WTC11 (cell line): ENCODE measurements around the gene CYB561D2. TPM values are rescaled to one million over a fixed set of nuclear protein-coding genes. Genes with fewer than 3 reads are reported as not detected.
A peak's percentile ranks its signal among the peaks of the same experiment; 100 is the strongest.

Experiments
- ATAC-seq: fragments of 200-7000 bp; cut with Tn5 transposase; 2 replicates; pipeline ENCODE4 v1.10.0; 2021; ENCODE audit warnings: mild to moderate bottlenecking, moderate library complexity
- CTCF ChIA-PET: fragments of 300-600 bp; sonication (Branson Sonifier 250); formaldehyde crosslinking; loops from one replicate; lab custom pipeline; 2021; ENCODE audit warnings: antibody characterized with exemption; lab: Charles Lee
- POLR2A ChIA-PET: fragments of 350-600 bp; sonication (Branson Sonifier 250); formaldehyde crosslinking; loops from one replicate; lab custom pipeline; 2021; ENCODE audit warnings: antibody characterized with exemption; lab: Charles Lee
- DNase-seq: peaks from one replicate; pipeline ENCODE4 v3.0.0; 2021; ENCODE audit warnings: low spot score
- H3K27ac Mint-ChIP-seq: 2 replicates; pipeline ENCODE4 v1.8.0; 2021; ENCODE audit warnings: mixed read lengths
- H3K27me3 Mint-ChIP-seq: 2 replicates; pipeline ENCODE4 v1.8.0; 2021; ENCODE audit warnings: low read depth, mild to moderate bottlenecking, moderate library complexity, mixed read lengths
- H3K36me3 Mint-ChIP-seq: 2 replicates; pipeline ENCODE4 v1.8.0; 2021; ENCODE audit warnings: mixed read lengths
- H3K4me1 Mint-ChIP-seq: 2 replicates; pipeline ENCODE4 v1.8.0; 2022; ENCODE audit warnings: mixed read lengths
- H3K4me3 Mint-ChIP-seq: 2 replicates; pipeline ENCODE4 v1.8.0; 2021; ENCODE audit warnings: mild to moderate bottlenecking, moderate library complexity, mixed read lengths
- H3K9me3 Mint-ChIP-seq: 2 replicates; pipeline ENCODE4 v1.8.0; 2021; ENCODE audit warnings: mixed read lengths
- ETV6 ChIP-seq: sonication (generic); formaldehyde crosslinking; IDR thresholded peaks from 2 replicates; pipeline ENCODE4 v1.8.1; 2022; ENCODE audit warnings: mild to moderate bottlenecking, missing genetic modification reagents
- FOXJ3 ChIP-seq: sonication (generic); formaldehyde crosslinking; IDR thresholded peaks from 2 replicates; pipeline ENCODE4 v1.9.0; 2021; ENCODE audit warnings: missing genetic modification reagents, mild to moderate bottlenecking, borderline replicate concordance
- JUN ChIP-seq: sonication (generic); formaldehyde crosslinking; IDR thresholded peaks from 2 replicates; pipeline ENCODE4 v1.8.0; 2023; ENCODE audit warnings: mild to moderate bottlenecking, missing genetic modification reagents
- MXD4 ChIP-seq: fragments of 250-450 bp; sonication (Bioruptor Pico); IDR thresholded peaks from 2 replicates; pipeline ENCODE4 v1.8.0; 2021; ENCODE audit warnings: mild to moderate bottlenecking, moderate library complexity, borderline replicate concordance
- NFE2L1 ChIP-seq: sonication (generic); formaldehyde crosslinking; IDR thresholded peaks from 2 replicates; pipeline ENCODE4 v1.8.1; 2023; ENCODE audit warnings: missing genetic modification reagents
- SOX15 ChIP-seq: fragments of 250-450 bp; sonication (Bioruptor Pico); IDR thresholded peaks from 2 replicates; pipeline ENCODE4 v1.9.0; 2021; ENCODE audit warnings: mild to moderate bottlenecking
- SP1 ChIP-seq: sonication (generic); formaldehyde crosslinking; conservative IDR thresholded peaks from 2 replicates; pipeline ENCODE4 v1.8.1; 2022; ENCODE audit warnings: missing genetic modification reagents
- TEAD1 ChIP-seq: sonication (generic); formaldehyde crosslinking; IDR thresholded peaks from 2 replicates; pipeline ENCODE4 v1.8.0; 2022; ENCODE audit warnings: mild to moderate bottlenecking, missing genetic modification reagents
- ZNF232 ChIP-seq: sonication (generic); formaldehyde crosslinking; IDR thresholded peaks from 2 replicates; pipeline ENCODE4 v1.8.0; 2022; ENCODE audit warnings: mild to moderate bottlenecking, missing genetic modification reagents
- total RNA-seq: library from RNA; stranded (reverse); gene quantifications from 3 replicates; pipeline ENCODE4 v1.2.3, GENCODE V29; 2021
- TF ChIP-seq, protein P1 (sequence below): sonication (generic); formaldehyde crosslinking; IDR thresholded peaks from 2 replicates; pipeline ENCODE4 v1.8.1; 2022; ENCODE audit warnings: mild to moderate bottlenecking, missing genetic modification reagents, moderate library complexity, borderline replicate concordance
- TF ChIP-seq, protein P2 (sequence below): sonication (generic); formaldehyde crosslinking; IDR thresholded peaks from 2 replicates; pipeline ENCODE4 v1.8.0; 2022; ENCODE audit warnings: mild to moderate bottlenecking, missing genetic modification reagents
- TF ChIP-seq, protein P3 (sequence below): sonication (generic); formaldehyde crosslinking; IDR thresholded peaks from 2 replicates; pipeline ENCODE4 v1.8.1; 2022; ENCODE audit warnings: low read depth, mild to moderate bottlenecking, moderate library complexity, missing genetic modification reagents, borderline replicate concordance
- TF ChIP-seq, protein P4 (sequence below): fragments of 250-450 bp; sonication (Bioruptor Pico); IDR thresholded peaks from 2 replicates; pipeline ENCODE4 v1.9.0; 2021; ENCODE audit warnings: mild to moderate bottlenecking
- TF ChIP-seq, protein P5 (sequence below): fragments of 250-450 bp; sonication (Bioruptor Pico); IDR thresholded peaks from 2 replicates; pipeline ENCODE4 v1.9.0; 2021; ENCODE audit warnings: mild to moderate bottlenecking
- TF ChIP-seq, protein P6 (sequence below): sonication (generic); formaldehyde crosslinking; IDR thresholded peaks from 2 replicates; pipeline ENCODE4 v1.8.0; 2022; ENCODE audit warnings: mild to moderate bottlenecking, missing genetic modification reagents
- TF ChIP-seq, protein P7 (sequence below): sonication (generic); formaldehyde crosslinking; IDR thresholded peaks from 2 replicates; pipeline ENCODE4 v1.8.1; 2023; ENCODE audit warnings: mild to moderate bottlenecking, missing genetic modification reagents, moderate library complexity
- TF ChIP-seq, protein P8 (sequence below): sonication (generic); formaldehyde crosslinking; IDR thresholded peaks from 2 replicates; pipeline ENCODE4 v1.8.0; 2023; ENCODE audit warnings: missing genetic modification reagents
- TF ChIP-seq, protein P9 (sequence below): fragments of 250-450 bp; sonication (Bioruptor Pico); IDR thresholded peaks from 2 replicates; pipeline ENCODE4 v2.1.2; 2022; ENCODE audit warnings: mild to moderate bottlenecking, moderate library complexity

The CYB561D2 gene
- total RNA-seq, 1 experiment from 2014 or later: 9.8 TPM

DNA sequence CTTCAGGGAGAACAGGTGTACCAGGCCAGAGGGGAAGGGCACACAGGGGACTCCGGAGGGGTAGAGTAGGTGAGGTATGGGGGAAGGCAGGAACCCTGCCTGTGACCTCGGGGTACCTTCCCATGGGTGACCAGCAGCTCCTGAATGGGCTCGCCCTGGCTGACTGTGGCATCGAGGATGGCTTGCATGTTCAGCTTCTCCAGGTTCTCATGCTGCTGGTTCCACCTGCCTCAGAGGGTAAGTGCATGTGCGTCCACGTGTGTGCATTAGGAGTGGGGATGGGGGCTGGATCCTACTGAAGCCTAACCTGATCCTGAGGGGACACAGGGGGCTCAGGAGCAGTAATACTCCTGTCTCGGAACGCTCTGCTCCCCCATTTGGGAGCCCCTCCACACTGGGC is 5.7 kb upstream of the CYB561D2 start:
- ChIA-PET POLR2A (interaction anchor here (0.8 to 0.9 kb wide), 2 partner anchors 8 to 53 kb away, joined by 3 read pairs; partner anchors contain the start of gene IFRD2), CTCF (interaction anchor here (0.6 to 2.0 kb wide), 9 partner anchors 12 to 265 kb away, joined by 3 to 8 read pairs (median 4); partner anchors contain the start of gene HYAL2)
- H3K4me3 Mint-ChIP-seq: peak overlapping the region; percentile 75
- H3K27ac Mint-ChIP-seq: no peak overlapping the region
- ATAC-seq (no peak), DNase-seq (no peak)
- H3K36me3 Mint-ChIP-seq: peaks cover 7% of the 10 kb centered on the region; the same call in 1 of the 2 replicates
- H3K4me1 Mint-ChIP-seq: peaks cover 9% of the 10 kb centered on the region
- TF ChIP-seq, protein P1, sequence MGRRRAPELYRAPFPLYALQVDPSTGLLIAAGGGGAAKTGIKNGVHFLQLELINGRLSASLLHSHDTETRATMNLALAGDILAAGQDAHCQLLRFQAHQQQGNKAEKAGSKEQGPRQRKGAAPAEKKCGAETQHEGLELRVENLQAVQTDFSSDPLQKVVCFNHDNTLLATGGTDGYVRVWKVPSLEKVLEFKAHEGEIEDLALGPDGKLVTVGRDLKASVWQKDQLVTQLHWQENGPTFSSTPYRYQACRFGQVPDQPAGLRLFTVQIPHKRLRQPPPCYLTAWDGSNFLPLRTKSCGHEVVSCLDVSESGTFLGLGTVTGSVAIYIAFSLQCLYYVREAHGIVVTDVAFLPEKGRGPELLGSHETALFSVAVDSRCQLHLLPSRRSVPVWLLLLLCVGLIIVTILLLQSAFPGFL (CRISPR knock-in tag): no peak
- TF ChIP-seq, protein P2, sequence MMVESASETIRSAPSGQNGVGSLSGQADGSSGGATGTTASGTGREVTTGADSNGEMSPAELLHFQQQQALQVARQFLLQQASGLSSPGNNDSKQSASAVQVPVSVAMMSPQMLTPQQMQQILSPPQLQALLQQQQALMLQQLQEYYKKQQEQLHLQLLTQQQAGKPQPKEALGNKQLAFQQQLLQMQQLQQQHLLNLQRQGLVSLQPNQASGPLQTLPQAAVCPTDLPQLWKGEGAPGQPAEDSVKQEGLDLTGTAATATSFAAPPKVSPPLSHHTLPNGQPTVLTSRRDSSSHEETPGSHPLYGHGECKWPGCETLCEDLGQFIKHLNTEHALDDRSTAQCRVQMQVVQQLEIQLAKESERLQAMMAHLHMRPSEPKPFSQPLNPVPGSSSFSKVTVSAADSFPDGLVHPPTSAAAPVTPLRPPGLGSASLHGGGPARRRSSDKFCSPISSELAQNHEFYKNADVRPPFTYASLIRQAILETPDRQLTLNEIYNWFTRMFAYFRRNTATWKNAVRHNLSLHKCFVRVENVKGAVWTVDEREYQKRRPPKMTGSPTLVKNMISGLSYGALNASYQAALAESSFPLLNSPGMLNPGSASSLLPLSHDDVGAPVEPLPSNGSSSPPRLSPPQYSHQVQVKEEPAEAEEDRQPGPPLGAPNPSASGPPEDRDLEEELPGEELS (CRISPR knock-in tag): no peak
- TF ChIP-seq SP1 (CRISPR knock-in tag): no peak
- TF ChIP-seq MXD4 (CRISPR knock-in tag): no peak
- TF ChIP-seq JUN (CRISPR knock-in tag): no peak
- TF ChIP-seq, protein P3, sequence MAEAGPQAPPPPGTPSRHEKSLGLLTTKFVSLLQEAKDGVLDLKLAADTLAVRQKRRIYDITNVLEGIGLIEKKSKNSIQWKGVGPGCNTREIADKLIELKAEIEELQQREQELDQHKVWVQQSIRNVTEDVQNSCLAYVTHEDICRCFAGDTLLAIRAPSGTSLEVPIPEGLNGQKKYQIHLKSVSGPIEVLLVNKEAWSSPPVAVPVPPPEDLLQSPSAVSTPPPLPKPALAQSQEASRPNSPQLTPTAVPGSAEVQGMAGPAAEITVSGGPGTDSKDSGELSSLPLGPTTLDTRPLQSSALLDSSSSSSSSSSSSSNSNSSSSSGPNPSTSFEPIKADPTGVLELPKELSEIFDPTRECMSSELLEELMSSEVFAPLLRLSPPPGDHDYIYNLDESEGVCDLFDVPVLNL (CRISPR knock-in tag): no peak
- TF ChIP-seq, protein P4, sequence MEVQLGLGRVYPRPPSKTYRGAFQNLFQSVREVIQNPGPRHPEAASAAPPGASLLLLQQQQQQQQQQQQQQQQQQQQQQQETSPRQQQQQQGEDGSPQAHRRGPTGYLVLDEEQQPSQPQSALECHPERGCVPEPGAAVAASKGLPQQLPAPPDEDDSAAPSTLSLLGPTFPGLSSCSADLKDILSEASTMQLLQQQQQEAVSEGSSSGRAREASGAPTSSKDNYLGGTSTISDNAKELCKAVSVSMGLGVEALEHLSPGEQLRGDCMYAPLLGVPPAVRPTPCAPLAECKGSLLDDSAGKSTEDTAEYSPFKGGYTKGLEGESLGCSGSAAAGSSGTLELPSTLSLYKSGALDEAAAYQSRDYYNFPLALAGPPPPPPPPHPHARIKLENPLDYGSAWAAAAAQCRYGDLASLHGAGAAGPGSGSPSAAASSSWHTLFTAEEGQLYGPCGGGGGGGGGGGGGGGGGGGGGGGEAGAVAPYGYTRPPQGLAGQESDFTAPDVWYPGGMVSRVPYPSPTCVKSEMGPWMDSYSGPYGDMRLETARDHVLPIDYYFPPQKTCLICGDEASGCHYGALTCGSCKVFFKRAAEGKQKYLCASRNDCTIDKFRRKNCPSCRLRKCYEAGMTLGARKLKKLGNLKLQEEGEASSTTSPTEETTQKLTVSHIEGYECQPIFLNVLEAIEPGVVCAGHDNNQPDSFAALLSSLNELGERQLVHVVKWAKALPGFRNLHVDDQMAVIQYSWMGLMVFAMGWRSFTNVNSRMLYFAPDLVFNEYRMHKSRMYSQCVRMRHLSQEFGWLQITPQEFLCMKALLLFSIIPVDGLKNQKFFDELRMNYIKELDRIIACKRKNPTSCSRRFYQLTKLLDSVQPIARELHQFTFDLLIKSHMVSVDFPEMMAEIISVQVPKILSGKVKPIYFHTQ (CRISPR knock-in tag): no peak
- TF ChIP-seq, protein P5, sequence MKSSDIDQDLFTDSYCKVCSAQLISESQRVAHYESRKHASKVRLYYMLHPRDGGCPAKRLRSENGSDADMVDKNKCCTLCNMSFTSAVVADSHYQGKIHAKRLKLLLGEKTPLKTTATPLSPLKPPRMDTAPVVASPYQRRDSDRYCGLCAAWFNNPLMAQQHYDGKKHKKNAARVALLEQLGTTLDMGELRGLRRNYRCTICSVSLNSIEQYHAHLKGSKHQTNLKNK (CRISPR knock-in tag): no peak
- TF ChIP-seq SOX15: no peak
- no peak for TF ChIP-seq FOXJ3
- peaks cover 66% of the 10 kb centered on the region for H3K27me3 Mint-ChIP-seq
- no peaks in the 10 kb centered on the region for H3K9me3 Mint-ChIP-seq

DNA sequence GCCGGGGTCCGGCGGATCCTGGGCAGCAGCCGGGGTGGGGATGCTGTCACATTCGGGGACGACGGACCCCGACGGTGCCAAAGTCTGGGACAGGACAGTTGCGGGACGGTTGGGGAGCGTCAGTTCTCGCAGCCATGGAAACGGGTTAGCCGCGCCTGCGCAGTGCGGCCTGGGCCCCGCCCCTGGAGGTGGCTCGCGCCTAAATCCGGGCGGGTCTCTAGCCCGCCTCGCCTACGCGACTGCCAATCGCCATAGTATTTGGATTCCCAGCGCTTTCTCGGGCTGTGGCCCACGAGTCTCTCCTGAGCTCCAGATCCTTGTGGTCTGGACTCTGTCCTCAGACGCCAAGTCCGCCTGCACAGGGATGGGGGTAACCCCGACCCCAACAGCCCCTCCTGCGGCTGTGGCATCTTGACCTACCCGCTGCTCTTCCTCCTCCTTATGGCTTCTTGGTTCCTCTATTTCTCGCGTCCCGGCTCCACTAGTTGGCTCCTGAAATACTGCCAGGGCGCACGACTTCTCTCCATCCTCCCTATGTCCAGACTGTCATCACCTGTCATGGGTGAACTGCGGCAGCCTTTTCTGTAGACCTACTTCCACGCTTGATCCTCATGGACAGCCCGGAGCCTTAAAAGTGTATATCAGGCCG is 5.0 kb upstream of the CYB561D2 start, which contains the start of gene ZMYND10:
ZMYND10 (minus strand) TSS at position 147 of the 649 bp plus-strand sequence. CDS start 153 bp downstream, outside the sequence.
- Mint-ChIP-seq H3K27ac (no peak within 1 kb of the TSS), H3K4me1 (peaks cover 14% of the 10 kb centered on the region), H3K36me3 (peaks cover 7% of the 10 kb centered on the region; the same call in 1 of the 2 replicates), H3K4me3 (peak within 1 kb of the TSS; percentile 75), H3K9me3 (no peaks in the 10 kb centered on the region), H3K27me3 (peaks cover 61% of the 10 kb centered on the region)
- ChIA-PET POLR2A (interaction anchor here (0.8 to 0.9 kb wide), 2 partner anchors 9 to 54 kb away, joined by 3 read pairs; partner anchors contain the start of gene IFRD2), CTCF (interaction anchor here (0.6 to 3.2 kb wide), 10 partner anchors 11 to 264 kb away, joined by 3 to 19 read pairs (median 5); partner anchors contain the start of gene HYAL2)
- TF ChIP-seq, protein P2 (CRISPR knock-in tag): no peak
- TF ChIP-seq JUN (CRISPR knock-in tag): no peak
- TF ChIP-seq ZNF232: 0 out of 2 replicates have a peak, but pooled peaks have one; percentile 15
- TF ChIP-seq, protein P6, sequence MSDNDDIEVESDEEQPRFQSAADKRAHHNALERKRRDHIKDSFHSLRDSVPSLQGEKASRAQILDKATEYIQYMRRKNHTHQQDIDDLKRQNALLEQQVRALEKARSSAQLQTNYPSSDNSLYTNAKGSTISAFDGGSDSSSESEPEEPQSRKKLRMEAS (CRISPR knock-in tag): peak; percentile 53; the same call in 1 of the 2 replicates
- TF ChIP-seq ETV6 (CRISPR knock-in tag): 0 out of 2 replicates have a peak, but pooled peaks have one; percentile 57
- TF ChIP-seq NFE2L1 (CRISPR knock-in tag): no peak
- TF ChIP-seq, protein P7, sequence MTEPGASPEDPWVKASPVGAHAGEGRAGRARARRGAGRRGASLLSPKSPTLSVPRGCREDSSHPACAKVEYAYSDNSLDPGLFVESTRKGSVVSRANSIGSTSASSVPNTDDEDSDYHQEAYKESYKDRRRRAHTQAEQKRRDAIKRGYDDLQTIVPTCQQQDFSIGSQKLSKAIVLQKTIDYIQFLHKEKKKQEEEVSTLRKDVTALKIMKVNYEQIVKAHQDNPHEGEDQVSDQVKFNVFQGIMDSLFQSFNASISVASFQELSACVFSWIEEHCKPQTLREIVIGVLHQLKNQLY (CRISPR knock-in tag): no peak
- TF ChIP-seq SP1 (CRISPR knock-in tag): 0 out of 2 replicates have a peak, but pooled peaks have one; percentile 13
- 0 out of 2 replicates have a peak, but pooled peaks have one; percentile 17 for TF ChIP-seq TEAD1 (CRISPR knock-in tag)
- TF ChIP-seq, protein P8, sequence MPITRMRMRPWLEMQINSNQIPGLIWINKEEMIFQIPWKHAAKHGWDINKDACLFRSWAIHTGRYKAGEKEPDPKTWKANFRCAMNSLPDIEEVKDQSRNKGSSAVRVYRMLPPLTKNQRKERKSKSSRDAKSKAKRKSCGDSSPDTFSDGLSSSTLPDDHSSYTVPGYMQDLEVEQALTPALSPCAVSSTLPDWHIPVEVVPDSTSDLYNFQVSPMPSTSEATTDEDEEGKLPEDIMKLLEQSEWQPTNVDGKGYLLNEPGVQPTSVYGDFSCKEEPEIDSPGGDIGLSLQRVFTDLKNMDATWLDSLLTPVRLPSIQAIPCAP (CRISPR knock-in tag): 0 out of 2 replicates have a peak, but pooled peaks have one; percentile 40
- TF ChIP-seq, protein P9, sequence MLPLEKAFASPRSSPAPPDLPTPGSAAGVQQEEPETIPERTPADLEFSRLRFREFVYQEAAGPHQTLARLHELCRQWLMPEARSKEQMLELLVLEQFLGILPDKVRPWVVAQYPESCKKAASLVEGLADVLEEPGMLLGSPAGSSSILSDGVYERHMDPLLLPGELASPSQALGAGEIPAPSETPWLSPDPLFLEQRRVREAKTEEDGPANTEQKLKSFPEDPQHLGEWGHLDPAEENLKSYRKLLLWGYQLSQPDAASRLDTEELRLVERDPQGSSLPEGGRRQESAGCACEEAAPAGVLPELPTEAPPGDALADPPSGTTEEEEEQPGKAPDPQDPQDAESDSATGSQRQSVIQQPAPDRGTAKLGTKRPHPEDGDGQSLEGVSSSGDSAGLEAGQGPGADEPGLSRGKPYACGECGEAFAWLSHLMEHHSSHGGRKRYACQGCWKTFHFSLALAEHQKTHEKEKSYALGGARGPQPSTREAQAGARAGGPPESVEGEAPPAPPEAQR (CRISPR knock-in tag): no peak
- peak; percentile 89 for DNase-seq
- peak; percentile 67 for ATAC-seq
